Activated CD4-positive, alpha-beta T cell treated with anti-CD3 and anti-CD28 coated beads for 36 hours (primary cell): Measurements from ENCODE around the gene PLAAT4. TPM values are rescaled to one million over a fixed set of nuclear protein-coding genes. Genes with fewer than 3 reads are reported as not detected.
"Not testable (repeated sequence)": the region's sequence is repeated elsewhere in the genome, so short reads cannot be mapped to it uniquely, and the experiment has no call there.

Source experiments
- ATAC-seq: fragments of 200-7000 bp; cut with Tn5 transposase; one replicate; pipeline ENCODE4 v1.10.0; 2021; ENCODE audit warnings: mild to moderate bottlenecking, moderate library complexity
- CTCF ChIA-PET: fragments of 350-600 bp; sonication (Branson Sonifier 250); formaldehyde crosslinking; loops from one replicate; lab custom pipeline; 2021; ENCODE audit warnings: antibody characterized with exemption; lab: Charles Lee
- POLR2A ChIA-PET: fragments of 350-600 bp; sonication (Branson Sonifier 250); formaldehyde crosslinking; loops from one replicate; lab custom pipeline; 2021; ENCODE audit warnings: antibody characterized with exemption, inconsistent platforms; lab: Charles Lee
- DNase-seq: peaks from one replicate; pipeline ENCODE4 v3.0.0-alpha.2; 2020
- H3K27ac Mint-ChIP-seq: one replicate; pipeline ENCODE4 v1.8.0; 2021; ENCODE audit warnings: mixed read lengths
- H3K27me3 Mint-ChIP-seq: one replicate; pipeline ENCODE4 v1.8.0; 2021; ENCODE audit warnings: mixed read lengths
- H3K36me3 Mint-ChIP-seq: one replicate; pipeline ENCODE4 v1.8.0; 2021; ENCODE audit warnings: low read depth, mixed read lengths
- H3K4me1 Mint-ChIP-seq: one replicate; pipeline ENCODE4 v1.8.0; 2021; ENCODE audit warnings: mixed read lengths
- H3K4me3 Mint-ChIP-seq: one replicate; pipeline ENCODE4 v1.8.0; 2021; ENCODE audit warnings: mild to moderate bottlenecking, moderate library complexity, mixed read lengths
- H3K9me3 Mint-ChIP-seq: one replicate; pipeline ENCODE4 v1.8.0; 2021; ENCODE audit warnings: low read depth, mixed read lengths
- intact Hi-C, 2 experiments: fragments of 100-400 bp; cut with DNase I in 1 of 2; cut with micrococcal nuclease in 1 of 2; formaldehyde crosslinking; loops; one replicate each; pipeline versions ENCODE4 v1.14.2 to v1.15.1; 2022 to 2024; cut with DNase I, micrococcal nuclease
- total RNA-seq, 2 experiments: library from RNA; stranded (reverse); gene quantifications; one replicate each; pipeline ENCODE4 v1.2.3, GENCODE V29; 2021

PLAAT4 gene
- total RNA-seq, 2 experiments from 2014 or later = 16.8 to 18.7 TPM

DNA sequence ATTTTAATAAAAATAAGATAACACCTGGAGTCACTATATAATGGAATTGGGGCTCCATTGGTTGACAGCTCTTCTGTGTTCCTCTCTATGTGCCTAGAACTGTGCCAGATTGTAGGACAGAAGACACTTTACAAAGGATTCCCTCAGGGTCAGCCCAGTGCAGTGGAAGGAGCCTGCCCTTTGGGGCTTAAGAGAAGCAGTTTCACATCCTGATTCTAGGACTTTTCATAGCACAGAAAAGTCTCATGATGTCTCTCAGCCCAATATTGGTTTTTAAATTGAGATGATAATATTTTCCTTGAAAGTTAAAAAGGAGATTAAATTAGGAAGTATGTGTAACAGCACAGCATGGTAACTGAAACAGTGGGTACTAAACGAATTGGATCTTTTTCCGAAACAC lies 7.1 kb downstream of the PLAAT4 start:
- ATAC-seq (no peak), DNase-seq (no peak)
- Mint-ChIP-seq H3K4me1 (peaks cover 26% of the 10 kb centered on the region), H3K27me3 (no peaks in the 10 kb centered on the region), H3K4me3 (no peak overlapping the region), H3K27ac (no peak overlapping the region), H3K9me3 (no peaks in the 10 kb centered on the region), H3K36me3 (peaks cover 6% of the 10 kb centered on the region)
- intact Hi-C loops = no loop called here
- POLR2A ChIA-PET = no interaction called here
- CTCF ChIA-PET = no interaction called here

DNA sequence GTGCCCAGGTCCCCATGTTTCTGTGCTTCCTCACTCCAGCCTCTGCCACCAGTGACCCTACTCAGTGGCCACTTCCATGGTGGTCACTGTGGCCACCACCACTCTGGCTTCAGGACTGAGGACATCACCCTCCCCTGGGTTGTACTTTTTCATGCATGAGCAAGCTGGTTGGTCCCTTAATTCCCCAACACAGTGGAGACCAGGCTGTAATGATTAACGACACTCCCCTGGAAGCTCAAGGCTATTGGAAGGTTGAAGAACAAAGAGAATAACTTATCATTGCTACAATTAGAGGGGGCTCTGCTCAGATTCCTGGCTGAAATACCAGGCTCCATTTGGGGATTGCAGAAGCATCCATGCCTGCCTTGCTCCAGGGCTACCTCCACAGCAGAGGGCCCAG lies 10.5 kb downstream of the PLAAT4 start:
- ChIA-PET CTCF (interaction anchor here (1.5 kb wide), 1 partner anchor 68 kb away, joined by 3 read pairs; no protein-coding TSS in a partner anchor), POLR2A (interaction anchor here (0.6 kb wide), 1 partner anchor 20 kb away, joined by 3 read pairs; no protein-coding TSS in a partner anchor)
- ATAC-seq = no peak
- intact Hi-C loops = no loop called here
- peaks cover 6% of the 10 kb centered on the region for H3K36me3 Mint-ChIP-seq
- no peak overlapping the region for H3K27ac Mint-ChIP-seq
- no peak overlapping the region for H3K4me3 Mint-ChIP-seq
- H3K4me1 Mint-ChIP-seq = peaks cover 23% of the 10 kb centered on the region
- H3K9me3 Mint-ChIP-seq = no peaks in the 10 kb centered on the region
- DNase-seq = no peak
- no peaks in the 10 kb centered on the region for H3K27me3 Mint-ChIP-seq

DNA sequence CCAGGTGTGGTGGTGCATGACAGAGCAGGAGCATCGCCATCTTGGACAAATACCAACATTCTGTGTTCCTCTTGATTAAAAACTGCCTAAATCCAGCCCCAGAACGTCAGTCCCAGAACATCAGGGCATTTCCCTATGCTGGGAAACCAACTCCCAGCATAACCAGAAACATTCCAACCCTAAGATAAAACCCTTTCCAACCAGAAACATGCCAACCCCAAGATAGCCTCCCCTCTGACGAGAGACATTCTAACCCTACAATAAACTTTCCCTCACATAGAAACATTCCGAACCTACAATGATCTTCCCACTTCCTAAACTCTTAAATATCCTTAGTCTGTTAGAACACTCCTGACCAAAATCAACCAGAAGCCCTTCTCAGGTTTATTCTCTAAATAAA lies 11.6 kb downstream of the PLAAT4 start:
- DNase-seq = no peak
- Mint-ChIP-seq H3K36me3 (peaks cover 6% of the 10 kb centered on the region), H3K4me3 (no peak overlapping the region), H3K9me3 (no peaks in the 10 kb centered on the region), H3K27ac (no peak overlapping the region), H3K27me3 (no peaks in the 10 kb centered on the region), H3K4me1 (peaks cover 26% of the 10 kb centered on the region)
- ChIA-PET CTCF (no interaction called here), POLR2A (interaction anchor here (0.6 kb wide), 1 partner anchor 691 kb away, joined by 3 read pairs; no protein-coding TSS in a partner anchor)
- ATAC-seq = no peak
- intact Hi-C loops = no loop called here

DNA sequence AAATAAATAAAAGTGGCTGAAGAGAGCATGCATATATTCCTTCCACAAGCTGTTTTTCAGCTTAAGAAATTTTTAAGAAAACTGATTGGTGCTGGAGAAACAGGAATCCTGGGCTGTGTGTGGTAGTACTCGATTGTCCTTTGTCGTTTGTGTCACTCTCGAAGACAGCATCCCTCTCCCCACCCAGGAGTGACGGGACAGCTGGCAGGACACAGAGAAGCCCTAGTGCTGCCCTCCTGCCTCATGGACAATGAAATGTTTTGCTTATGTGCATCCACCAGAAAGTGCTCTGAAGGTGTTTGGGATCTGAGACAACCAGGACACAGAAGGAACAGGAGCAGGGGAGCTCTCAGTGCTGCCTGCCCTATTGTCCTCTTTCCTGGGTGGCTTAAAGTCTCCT lies 12.8 kb downstream of the PLAAT4 start:
- ATAC-seq (no peak), DNase-seq (no peak)
- Mint-ChIP-seq H3K27me3 (no peaks in the 10 kb centered on the region), H3K4me1 (peaks cover 38% of the 10 kb centered on the region), H3K36me3 (peaks cover 6% of the 10 kb centered on the region), H3K9me3 (no peaks in the 10 kb centered on the region), H3K4me3 (no peak overlapping the region), H3K27ac (no peak overlapping the region)
- POLR2A ChIA-PET = no interaction called here
- CTCF ChIA-PET = interaction anchor here (1.0 kb wide), 1 partner anchor 17 kb away, joined by 3 read pairs; no protein-coding TSS in a partner anchor
- intact Hi-C loops = no loop called here

- H3K4me3 Mint-ChIP-seq, H3K9me3 Mint-ChIP-seq, ATAC-seq, H3K27ac Mint-ChIP-seq, H3K27me3 Mint-ChIP-seq, intact Hi-C loops, POLR2A ChIA-PET, H3K36me3 Mint-ChIP-seq, CTCF ChIA-PET, DNase-seq: not testable (repeated sequence)
- H3K4me1 Mint-ChIP-seq = peaks cover 43% of the 10 kb centered on the region
These were observed 13.6 kb downstream of the PLAAT4 start for GRCh38 chr11:63550156-63550700.

- CTCF ChIA-PET = interaction anchor here (0.6 to 1.6 kb wide), 8 partner anchors 9 to 85 kb away, joined by 3 to 5 read pairs (median 4); partner anchors contain the start of gene PLAAT4
- Mint-ChIP-seq H3K9me3 (no peaks in the 10 kb centered on the region), H3K4me1 (peaks cover 49% of the 10 kb centered on the region), H3K27me3 (no peaks in the 10 kb centered on the region), H3K36me3 (peaks cover under 1% of the 10 kb centered on the region), H3K27ac (peak overlapping the region; percentile 85), H3K4me3 (peak overlapping the region; percentile 61)
- DNase-seq (peak; percentile 38), ATAC-seq (no peak)
- intact Hi-C loops = loop anchor here in 1 of 2 experiments (1.0 kb wide), 1 partner anchor 14 kb away; no protein-coding TSS in a partner anchor
- POLR2A ChIA-PET = interaction anchor here (1.3 to 1.5 kb wide), 2 partner anchors 14 to 16 kb away, joined by 3 to 8 read pairs; partner anchors contain the start of gene PLAAT4
These were observed 14.7 kb downstream of the PLAAT4 start for GRCh38 chr11:63551091-63551888.

GRCh38 chr11:63551889-63552266 lies 15.3 kb downstream of the PLAAT4 start:
- H3K4me1 Mint-ChIP-seq = peaks cover 54% of the 10 kb centered on the region

GRCh38 chr11:63552921-63553320 lies 16.3 kb downstream of the PLAAT4 start:
- intact Hi-C loops = loop anchor here (1.0 to 2.0 kb wide), 2 partner anchors 14 to 16 kb away; partner anchors contain the start of gene PLAAT4 (in 1 of the 2)
- POLR2A ChIA-PET = no interaction called here
- Mint-ChIP-seq H3K36me3 (no peaks in the 10 kb centered on the region), H3K27ac (peak overlapping the region; percentile 13), H3K4me1 (peaks cover 57% of the 10 kb centered on the region), H3K9me3 (no peaks in the 10 kb centered on the region), H3K27me3 (no peaks in the 10 kb centered on the region), H3K4me3 (no peak overlapping the region)
- DNase-seq (no peak), ATAC-seq (no peak)
- CTCF ChIA-PET = no interaction called here

More at GRCh38 chr11:63551889-63552266, 15.3 kb downstream of the PLAAT4 start:
- ATAC-seq (no peak), DNase-seq (no peak)
- intact Hi-C loops = loop anchor here (1.0 to 2.0 kb wide), 2 partner anchors 15 kb away; partner anchors contain the start of gene PLAAT4 (in 1 of the 2)
- H3K36me3 Mint-ChIP-seq = no peaks in the 10 kb centered on the region
- H3K9me3 Mint-ChIP-seq = no peaks in the 10 kb centered on the region
- POLR2A ChIA-PET = interaction anchor here (0.7 to 1.5 kb wide), 3 partner anchors 9 to 15 kb away, joined by 3 to 8 read pairs (median 7); partner anchors contain the start of gene PLAAT4
- CTCF ChIA-PET = interaction anchor here (0.9 to 1.6 kb wide), 7 partner anchors 10 to 84 kb away, joined by 4 to 5 read pairs (median 4); partner anchors contain the start of gene PLAAT4
- H3K4me3 Mint-ChIP-seq = peak overlapping the region; percentile 61
- peak overlapping the region; percentile 85 for H3K27ac Mint-ChIP-seq
- H3K27me3 Mint-ChIP-seq = no peaks in the 10 kb centered on the region

DNA sequence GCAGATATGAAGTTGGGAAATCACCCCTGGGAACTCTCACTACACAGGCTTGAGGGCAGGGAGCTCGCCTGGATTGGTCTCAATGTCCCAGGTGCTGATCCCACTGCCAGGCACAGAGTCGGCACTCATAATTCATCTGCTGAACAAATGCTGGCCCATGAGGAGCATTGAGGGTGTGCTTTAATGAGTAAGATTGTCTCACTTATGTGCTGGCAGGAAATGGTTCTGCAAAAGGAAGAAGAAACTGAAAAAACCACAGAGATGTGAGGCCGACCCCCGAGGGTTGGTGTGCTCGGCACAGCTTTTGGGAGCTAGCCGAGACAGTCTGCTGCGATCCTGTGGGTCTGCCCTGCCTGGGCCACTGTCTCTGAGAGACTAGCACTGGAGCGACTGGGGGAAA lies 17.2 kb downstream of the PLAAT4 start:
- H3K4me1 Mint-ChIP-seq = peaks cover 57% of the 10 kb centered on the region
- intact Hi-C loops = loop anchor here (1.0 to 2.0 kb wide), 2 partner anchors 14 to 17 kb away; partner anchors contain the start of gene PLAAT4 (in 1 of the 2)
- ATAC-seq = peak; percentile 92
- H3K36me3 Mint-ChIP-seq = no peaks in the 10 kb centered on the region
- H3K27ac Mint-ChIP-seq = peak overlapping the region; percentile 91
- no peaks in the 10 kb centered on the region for H3K9me3 Mint-ChIP-seq
- no peaks in the 10 kb centered on the region for H3K27me3 Mint-ChIP-seq
- ChIA-PET POLR2A (interaction anchor here (1.0 to 1.1 kb wide), 2 partner anchors 13 to 16 kb away, joined by 3 to 5 read pairs; no protein-coding TSS in a partner anchor), CTCF (interaction anchor here (0.7 to 1.0 kb wide), 3 partner anchors 9 to 1504 kb away, joined by 3 to 4 read pairs (median 4); no protein-coding TSS in a partner anchor)
- peak overlapping the region; percentile 60 for H3K4me3 Mint-ChIP-seq
- DNase-seq = peak; percentile 73

DNA sequence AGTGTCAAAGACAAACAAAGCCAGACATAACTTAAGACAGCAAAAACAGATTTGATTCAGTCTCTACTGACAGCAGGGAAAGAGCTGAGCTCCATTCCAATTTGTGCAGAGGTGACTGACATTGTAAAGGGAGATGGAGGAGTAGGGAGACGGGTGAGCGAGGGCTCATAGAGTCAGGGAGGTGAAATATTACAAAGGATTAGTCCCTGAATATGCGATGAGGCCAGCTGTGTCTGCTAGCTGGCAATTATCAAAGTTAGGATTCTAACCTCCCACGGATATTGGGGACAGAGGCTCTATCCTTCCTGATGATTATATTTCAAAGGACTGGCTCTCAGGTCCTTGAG lies 18.2 kb downstream of the PLAAT4 start:
- DNase-seq (no peak), ATAC-seq (no peak)
- H3K9me3 Mint-ChIP-seq = no peaks in the 10 kb centered on the region
- ChIA-PET CTCF (interaction anchor here (0.5 kb wide), 1 partner anchor 37 kb away, joined by 3 read pairs; no protein-coding TSS in a partner anchor), POLR2A (no interaction called here)
- no peaks in the 10 kb centered on the region for H3K27me3 Mint-ChIP-seq
- no peak overlapping the region for H3K4me3 Mint-ChIP-seq
- H3K4me1 Mint-ChIP-seq = peaks cover 61% of the 10 kb centered on the region
- H3K27ac Mint-ChIP-seq = peak overlapping the region; percentile 62
- no peaks in the 10 kb centered on the region for H3K36me3 Mint-ChIP-seq
- intact Hi-C loops = no loop called here

DNA sequence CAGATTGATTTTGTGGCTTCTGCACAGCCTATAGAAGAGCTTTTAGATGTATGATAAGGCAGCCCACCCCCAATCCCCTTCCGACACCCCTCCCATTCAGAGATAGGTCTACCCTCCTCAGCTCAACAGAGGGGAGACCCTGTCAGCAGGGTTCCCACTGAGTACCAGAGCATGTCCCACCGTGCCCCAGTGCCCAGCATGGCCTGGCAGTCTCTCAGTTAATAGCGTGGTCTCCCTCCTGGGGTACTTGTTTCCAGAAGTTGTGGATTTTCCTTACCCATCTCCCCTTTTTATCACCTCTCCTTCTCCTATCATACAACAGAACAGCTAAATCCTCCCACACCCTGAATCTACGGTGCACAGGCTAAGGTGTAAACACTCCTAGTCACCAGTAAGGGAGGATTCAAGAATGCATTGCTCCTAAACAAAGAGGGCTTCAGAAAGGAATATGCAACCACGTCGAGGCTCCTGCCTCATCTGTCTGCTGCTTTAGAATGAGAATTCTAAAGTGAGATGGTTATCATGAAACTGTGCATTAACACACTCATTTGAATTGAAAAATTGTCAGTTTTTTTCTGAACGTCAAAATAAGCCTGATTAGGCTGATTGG lies 19.9 kb downstream of the PLAAT4 start:
- H3K36me3 Mint-ChIP-seq = no peaks in the 10 kb centered on the region
- H3K9me3 Mint-ChIP-seq = no peaks in the 10 kb centered on the region
- ATAC-seq = no peak
- no peak overlapping the region for H3K27ac Mint-ChIP-seq
- no peak for DNase-seq
- CTCF ChIA-PET = interaction anchor here (0.5 kb wide), 1 partner anchor 73 kb away, joined by 3 read pairs; no protein-coding TSS in a partner anchor
- intact Hi-C loops = no loop called here
- POLR2A ChIA-PET = no interaction called here
- H3K27me3 Mint-ChIP-seq = no peaks in the 10 kb centered on the region
- H3K4me3 Mint-ChIP-seq = no peak overlapping the region
- H3K4me1 Mint-ChIP-seq = peaks cover 64% of the 10 kb centered on the region
